Endodermal cell (in vitro differentiated cells): ENCODE measurements around the gene FAM50B. TPM values are rescaled to one million over a fixed set of nuclear protein-coding genes. Genes with fewer than 3 reads are reported as not detected.

Source experiments
- DNase-seq: peaks from one replicate; pipeline ENCODE4 v3.0.0-alpha.2; 2017
- H3K27ac ChIP-seq: 2 replicates; pipeline ENCODE4 v1.5.1; 2013; ENCODE audit warnings: mild to moderate bottlenecking, low read depth, low read length, moderate library complexity
- H3K27me3 ChIP-seq: 2 replicates; pipeline ENCODE4 v1.6.1; 2013; ENCODE audit warnings: mild to moderate bottlenecking, low read length, moderate library complexity; ENCODE audit not compliant: insufficient read depth, control insufficient read depth, poor library complexity, severe bottlenecking
- H3K36me3 ChIP-seq: 2 replicates; pipeline ENCODE4 v1.7.0; 2013; ENCODE audit warnings: mild to moderate bottlenecking, low read length, moderate library complexity; ENCODE audit not compliant: control insufficient read depth, insufficient read depth
- H3K4me1 ChIP-seq: one replicate; pipeline ENCODE4 v1.7.0; 2013; ENCODE audit warnings: low read length; ENCODE audit not compliant: control insufficient read depth, insufficient read depth
- H3K4me3 ChIP-seq: 2 replicates; pipeline ENCODE4 v1.5.1; 2013; ENCODE audit warnings: mild to moderate bottlenecking, low read length, moderate library complexity
- H3K9ac ChIP-seq: 2 replicates; pipeline ENCODE4 v1.6.1; 2013; ENCODE audit warnings: mild to moderate bottlenecking, low read length, moderate library complexity; ENCODE audit not compliant: poor library complexity, severe bottlenecking; ENCODE audit errors: extremely low read depth
- H3K9me3 ChIP-seq: 2 replicates; pipeline ENCODE4 v1.6.1; 2013; ENCODE audit warnings: mild to moderate bottlenecking, low read length, moderate library complexity; ENCODE audit not compliant: control insufficient read depth
- H3K27ac Mint-ChIP-seq: 2 replicates; pipeline ENCODE4 v1.8.0; 2020; ENCODE audit warnings: mixed read lengths
- H3K27me3 Mint-ChIP-seq: 2 replicates; pipeline ENCODE4 v1.8.0; 2021; ENCODE audit warnings: mild to moderate bottlenecking, mixed read lengths; ENCODE audit not compliant: insufficient read depth
- H3K36me3 Mint-ChIP-seq: 2 replicates; pipeline ENCODE4 v1.8.0; 2020; ENCODE audit warnings: low read depth, mixed read lengths
- H3K4me1 Mint-ChIP-seq: 2 replicates; pipeline ENCODE4 v1.8.0; 2020; ENCODE audit warnings: mixed read lengths
- H3K4me3 Mint-ChIP-seq: 2 replicates; pipeline ENCODE4 v1.8.0; 2020; ENCODE audit warnings: mild to moderate bottlenecking, moderate library complexity, mixed read lengths
- H3K9me3 Mint-ChIP-seq: 2 replicates; pipeline ENCODE4 v1.8.0; 2020; ENCODE audit warnings: mild to moderate bottlenecking, mixed read lengths
- WGBS, 2 experiments: methylation state at CpG; one replicate each; pipeline versions ENCODE4 v1.1.5 to v1.1.7; 2013; ENCODE audit warnings: missing lambda C conversion rate in 2 of 2, mixed read lengths in 1 of 2; ENCODE audit not compliant: insufficient coverage in 1 of 2, insufficient read length in 1 of 2; 5-methylcytosine and 5-hydroxymethylcytosine counted together
- total RNA-seq, 2 donors: library from RNA; stranded (reverse); fragmentation: NEBNext Ultra II Directional in 1 of 2; extraction: Animal tissue kit (Norgen Biotek cat#: 25700) in 1 of 2; gene quantifications; 2 replicates in 1 of 2; 3 replicates in 1 of 2; pipeline ENCODE4 v1.2.1, GENCODE V29; 2021
- TF ChIP-seq, protein P1 (sequence below): fragments of 200-600 bp; sonication (generic); conservative IDR thresholded peaks from 2 replicates; pipeline ENCODE4 v1.5.0; 2021; ENCODE audit warnings: antibody characterized with exemption, mild to moderate bottlenecking

Gene FAM50B
- total RNA-seq, 2 donors from 2014 or later: 2.8 to 3.7 TPM

DNA sequence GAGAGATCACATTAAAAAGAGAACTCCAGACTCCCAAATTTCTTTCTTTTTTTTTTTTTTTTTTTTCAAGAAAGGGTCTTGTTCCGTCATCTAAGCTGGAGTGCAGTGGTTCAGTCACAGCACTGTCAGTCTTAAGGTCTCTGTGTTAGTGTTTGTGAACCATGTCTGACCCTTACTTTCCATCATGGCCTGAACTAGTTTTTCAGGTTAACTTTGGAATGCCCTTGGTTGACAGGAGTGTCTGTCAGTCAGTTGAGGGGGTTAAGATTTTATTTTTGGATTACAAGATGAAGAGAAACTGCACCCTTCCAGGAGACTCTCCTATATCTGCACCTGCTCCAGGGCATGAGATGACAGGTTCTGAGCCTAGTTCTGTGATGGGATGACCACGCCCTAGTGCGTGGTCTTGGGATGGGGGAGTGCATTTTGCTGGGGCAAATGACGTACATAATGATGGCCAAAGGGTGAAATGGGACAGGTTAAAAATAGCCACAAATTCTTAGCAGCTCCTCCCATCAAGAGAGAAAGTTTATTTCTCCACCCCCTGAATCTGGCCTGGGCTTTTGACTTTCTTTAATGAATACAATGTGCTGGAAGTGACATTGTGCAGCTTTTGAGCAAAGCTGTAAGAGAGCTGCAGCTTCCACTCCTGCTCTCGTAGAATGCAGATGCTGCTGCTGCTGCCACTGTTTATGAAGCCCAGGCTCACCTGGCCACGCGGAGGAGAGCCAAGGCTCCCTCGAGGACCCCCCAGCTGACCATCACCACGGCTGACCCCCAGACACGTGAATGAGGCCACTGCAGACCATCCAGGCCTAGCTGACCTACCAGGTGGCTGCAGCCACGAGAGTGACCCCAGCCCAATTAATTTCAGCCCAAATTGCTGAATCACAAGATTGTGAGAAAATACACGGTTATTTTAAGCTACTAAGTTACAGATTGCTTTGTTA is 29.7 kb upstream of the FAM50B start:
- Mint-ChIP-seq H3K4me1 (peaks cover 22% of the 10 kb centered on the region), H3K27me3 (peaks cover 8% of the 10 kb centered on the region), H3K27ac (no peak overlapping the region), H3K9me3 (no peaks in the 10 kb centered on the region), H3K36me3 (no peaks in the 10 kb centered on the region), H3K4me3 (no peak overlapping the region)
- TF ChIP-seq, protein P1, sequence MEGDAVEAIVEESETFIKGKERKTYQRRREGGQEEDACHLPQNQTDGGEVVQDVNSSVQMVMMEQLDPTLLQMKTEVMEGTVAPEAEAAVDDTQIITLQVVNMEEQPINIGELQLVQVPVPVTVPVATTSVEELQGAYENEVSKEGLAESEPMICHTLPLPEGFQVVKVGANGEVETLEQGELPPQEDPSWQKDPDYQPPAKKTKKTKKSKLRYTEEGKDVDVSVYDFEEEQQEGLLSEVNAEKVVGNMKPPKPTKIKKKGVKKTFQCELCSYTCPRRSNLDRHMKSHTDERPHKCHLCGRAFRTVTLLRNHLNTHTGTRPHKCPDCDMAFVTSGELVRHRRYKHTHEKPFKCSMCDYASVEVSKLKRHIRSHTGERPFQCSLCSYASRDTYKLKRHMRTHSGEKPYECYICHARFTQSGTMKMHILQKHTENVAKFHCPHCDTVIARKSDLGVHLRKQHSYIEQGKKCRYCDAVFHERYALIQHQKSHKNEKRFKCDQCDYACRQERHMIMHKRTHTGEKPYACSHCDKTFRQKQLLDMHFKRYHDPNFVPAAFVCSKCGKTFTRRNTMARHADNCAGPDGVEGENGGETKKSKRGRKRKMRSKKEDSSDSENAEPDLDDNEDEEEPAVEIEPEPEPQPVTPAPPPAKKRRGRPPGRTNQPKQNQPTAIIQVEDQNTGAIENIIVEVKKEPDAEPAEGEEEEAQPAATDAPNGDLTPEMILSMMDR: no peak
- WGBS, 2 experiments: 93% methylated on average over 5 to 12 of the region's 12 CpGs
- H3K27ac ChIP-seq: no peak overlapping the region
- no peaks in the 10 kb centered on the region for H3K27me3 ChIP-seq
- no peaks in the 10 kb centered on the region for H3K4me1 ChIP-seq
- DNase-seq: no peak
- H3K36me3 ChIP-seq: no peaks in the 10 kb centered on the region
- no peak overlapping the region for H3K9ac ChIP-seq
- H3K9me3 ChIP-seq: no peaks in the 10 kb centered on the region
- no peak overlapping the region for H3K4me3 ChIP-seq

DNA sequence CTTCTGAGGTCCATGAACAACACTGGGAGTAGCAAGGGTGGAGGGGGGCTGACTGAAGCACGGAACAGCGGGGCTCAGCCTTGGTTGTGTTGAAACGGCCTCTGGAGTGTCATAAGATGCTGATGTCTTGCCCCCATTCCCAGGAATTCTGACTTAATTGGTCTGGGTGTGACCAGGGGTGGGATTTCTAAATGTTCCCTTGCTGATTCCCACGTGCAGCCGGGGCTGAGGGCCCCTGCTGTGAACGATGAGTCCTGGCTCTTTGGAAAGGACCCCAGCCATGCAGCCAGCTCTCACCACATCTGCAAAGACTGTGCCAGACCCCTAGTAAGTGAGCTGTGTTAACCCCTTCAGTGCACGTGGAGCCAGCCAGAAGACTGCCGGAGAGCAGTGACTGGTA is 28.6 kb upstream of the FAM50B start:
- DNase-seq: peak; percentile 62
- no peak overlapping the region for H3K9ac ChIP-seq
- Mint-ChIP-seq H3K9me3 (no peaks in the 10 kb centered on the region), H3K27ac (no peak overlapping the region), H3K4me3 (no peak overlapping the region), H3K4me1 (peaks cover 22% of the 10 kb centered on the region), H3K27me3 (peaks cover 8% of the 10 kb centered on the region), H3K36me3 (no peaks in the 10 kb centered on the region)
- TF ChIP-seq, protein P1: no peak
- no peaks in the 10 kb centered on the region for H3K27me3 ChIP-seq
- H3K4me3 ChIP-seq: no peak overlapping the region
- H3K4me1 ChIP-seq: no peaks in the 10 kb centered on the region
- WGBS, 2 experiments: 60 to 67% methylated on average over 3 to 8 of the region's 8 CpGs
- H3K9me3 ChIP-seq: no peaks in the 10 kb centered on the region
- no peak overlapping the region for H3K27ac ChIP-seq
- H3K36me3 ChIP-seq: no peaks in the 10 kb centered on the region

DNA sequence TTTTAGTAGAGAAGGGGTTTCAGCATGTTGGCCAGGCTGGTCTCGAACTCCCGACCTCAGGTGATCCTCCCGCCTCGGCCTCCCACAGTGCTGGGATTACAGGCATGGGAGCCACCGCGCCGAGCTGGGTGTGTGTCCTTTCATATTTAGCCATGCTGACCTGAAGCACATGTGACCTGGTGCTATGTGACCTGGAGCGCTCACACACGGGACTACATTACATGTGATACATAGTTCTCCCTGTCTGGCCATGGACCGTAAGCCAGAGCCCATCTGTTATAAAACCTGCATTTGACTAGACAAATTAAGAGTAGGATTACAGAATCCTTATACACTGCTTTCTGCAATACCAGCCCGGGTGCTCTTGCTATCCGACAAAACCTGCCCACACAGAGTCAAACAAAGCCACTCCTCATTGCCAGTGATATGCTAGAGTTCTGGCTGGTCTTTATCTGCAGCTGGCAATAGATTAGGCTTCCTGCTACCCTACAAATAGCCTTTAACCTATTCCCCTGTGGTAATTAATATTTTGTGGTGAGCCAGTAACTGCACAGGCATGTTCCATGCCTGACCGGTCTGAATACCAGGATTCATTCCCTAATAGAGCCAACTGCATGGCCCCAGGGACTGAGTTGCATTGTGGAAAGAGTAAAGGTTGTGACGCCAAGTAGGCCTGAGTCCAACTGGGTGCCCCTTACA is 26.3 kb upstream of the FAM50B start:
- Histone ChIP-seq H3K4me1 (no peaks in the 10 kb centered on the region), H3K4me3 (no peak overlapping the region), H3K9me3 (no peaks in the 10 kb centered on the region), H3K27me3 (no peaks in the 10 kb centered on the region), H3K27ac (no peak overlapping the region), H3K36me3 (no peaks in the 10 kb centered on the region), H3K9ac (no peak overlapping the region)
- Mint-ChIP-seq H3K27ac (no peak overlapping the region), H3K9me3 (no peaks in the 10 kb centered on the region), H3K4me3 (no peak overlapping the region), H3K36me3 (no peaks in the 10 kb centered on the region), H3K27me3 (peaks cover 8% of the 10 kb centered on the region), H3K4me1 (peaks cover 22% of the 10 kb centered on the region)
- DNase-seq: no peak
- TF ChIP-seq, protein P1: no peak
- WGBS, 2 experiments: 90 to 94% methylated on average over 11 to 14 of the region's 14 CpGs
